ENCODE measurements around the gene TECTA.

DNA sequence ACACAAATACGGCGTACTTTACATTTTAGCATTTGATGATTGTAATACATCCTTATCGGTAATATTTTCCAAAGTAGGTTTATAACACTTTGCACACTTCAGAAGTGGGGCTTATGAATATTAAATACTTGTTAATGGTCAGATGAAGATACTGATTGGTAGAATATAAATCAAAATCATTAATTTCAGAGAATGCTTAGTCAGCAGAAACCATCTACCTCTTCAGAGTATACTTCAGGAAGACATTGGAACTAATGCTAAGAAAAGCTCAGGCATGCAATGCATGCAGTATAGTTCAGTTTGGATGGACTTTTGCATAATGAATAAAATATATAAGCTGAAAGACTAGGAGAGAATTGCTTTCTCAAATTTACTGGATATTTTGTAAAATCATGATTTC is 19.7 kb upstream of the TECTA start:
- TF ChIP-seq, protein P1, sequence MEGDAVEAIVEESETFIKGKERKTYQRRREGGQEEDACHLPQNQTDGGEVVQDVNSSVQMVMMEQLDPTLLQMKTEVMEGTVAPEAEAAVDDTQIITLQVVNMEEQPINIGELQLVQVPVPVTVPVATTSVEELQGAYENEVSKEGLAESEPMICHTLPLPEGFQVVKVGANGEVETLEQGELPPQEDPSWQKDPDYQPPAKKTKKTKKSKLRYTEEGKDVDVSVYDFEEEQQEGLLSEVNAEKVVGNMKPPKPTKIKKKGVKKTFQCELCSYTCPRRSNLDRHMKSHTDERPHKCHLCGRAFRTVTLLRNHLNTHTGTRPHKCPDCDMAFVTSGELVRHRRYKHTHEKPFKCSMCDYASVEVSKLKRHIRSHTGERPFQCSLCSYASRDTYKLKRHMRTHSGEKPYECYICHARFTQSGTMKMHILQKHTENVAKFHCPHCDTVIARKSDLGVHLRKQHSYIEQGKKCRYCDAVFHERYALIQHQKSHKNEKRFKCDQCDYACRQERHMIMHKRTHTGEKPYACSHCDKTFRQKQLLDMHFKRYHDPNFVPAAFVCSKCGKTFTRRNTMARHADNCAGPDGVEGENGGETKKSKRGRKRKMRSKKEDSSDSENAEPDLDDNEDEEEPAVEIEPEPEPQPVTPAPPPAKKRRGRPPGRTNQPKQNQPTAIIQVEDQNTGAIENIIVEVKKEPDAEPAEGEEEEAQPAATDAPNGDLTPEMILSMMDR (IDR thresholded peaks at IDR 0.05), result no peak
- TF ChIP-seq EP300 (IDR thresholded peaks at IDR 0.05) (no peak), POLR2A (IDR thresholded peaks at IDR 0.05) (no peak)

Measured in tibial nerve (tissue), 4 donors.